Hematopoietic multipotent progenitor cell treated with erythropoietin and hydrocortisone succinate and interleukin-3 and kit ligand, for 8 days (in vitro differentiated cells): ENCODE measurements around the gene TAF1D.
"Not testable (repeated sequence)": the region's sequence is repeated elsewhere in the genome, so short reads cannot be mapped to it uniquely, and the experiment has no call there.

Experiments used
- DNase-seq: peaks from one replicate; pipeline ENCODE4 v3.0.0-alpha.2; 2015

The TAF1D gene

DNA sequence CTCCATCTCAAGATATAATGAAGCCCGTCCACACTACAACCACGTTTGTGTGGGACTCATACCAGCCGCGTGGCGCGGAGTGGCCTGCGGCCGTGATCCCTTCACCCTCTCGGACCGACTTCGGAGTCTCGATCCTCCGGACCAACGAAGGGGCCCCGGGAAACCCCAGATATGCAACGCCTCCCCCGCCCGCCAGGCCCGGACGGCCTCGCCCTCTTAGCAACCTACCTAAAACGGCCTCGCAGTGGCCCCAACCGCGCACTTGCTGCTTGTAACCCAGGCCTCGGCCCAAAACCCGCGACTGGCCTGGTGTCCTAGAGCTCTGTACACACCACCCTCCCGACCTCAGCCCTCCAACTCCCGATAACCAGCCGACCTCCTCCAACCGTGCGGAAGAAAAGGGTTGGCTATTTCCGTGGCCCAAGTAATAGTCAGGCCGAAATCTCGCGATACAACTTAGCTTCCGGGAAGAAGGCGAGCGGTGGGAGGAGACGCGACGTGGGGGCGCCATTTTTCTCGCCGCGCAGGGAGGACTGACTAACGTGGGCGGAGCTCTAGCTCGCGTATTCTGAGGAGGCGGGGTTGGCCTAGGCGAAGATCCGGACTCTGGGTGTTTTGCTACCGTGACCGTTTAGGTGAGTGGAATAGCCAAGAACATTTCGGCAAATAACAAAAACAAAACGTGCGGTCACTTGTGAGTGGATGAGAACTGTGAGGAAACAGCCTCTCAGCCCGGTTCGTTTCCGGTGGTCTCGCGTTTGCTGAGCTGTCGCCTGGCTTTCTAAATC is at the start of gene TAF1D, which contains the start of gene C11orf54:
TAF1D (minus strand) TSS at position 402 of the 788 bp plus-strand sequence. CDS start 2,191 bp downstream, outside the sequence.
C11orf54 (plus strand) TSS at position 579 of the 788 bp plus-strand sequence. CDS start 5,722 bp downstream, outside the sequence.
- peak; percentile 99 for DNase-seq

- no peak for DNase-seq
Measured at GRCh38 chr11:93784935-93785360, 43.7 kb upstream of the TAF1D start.

DNA sequence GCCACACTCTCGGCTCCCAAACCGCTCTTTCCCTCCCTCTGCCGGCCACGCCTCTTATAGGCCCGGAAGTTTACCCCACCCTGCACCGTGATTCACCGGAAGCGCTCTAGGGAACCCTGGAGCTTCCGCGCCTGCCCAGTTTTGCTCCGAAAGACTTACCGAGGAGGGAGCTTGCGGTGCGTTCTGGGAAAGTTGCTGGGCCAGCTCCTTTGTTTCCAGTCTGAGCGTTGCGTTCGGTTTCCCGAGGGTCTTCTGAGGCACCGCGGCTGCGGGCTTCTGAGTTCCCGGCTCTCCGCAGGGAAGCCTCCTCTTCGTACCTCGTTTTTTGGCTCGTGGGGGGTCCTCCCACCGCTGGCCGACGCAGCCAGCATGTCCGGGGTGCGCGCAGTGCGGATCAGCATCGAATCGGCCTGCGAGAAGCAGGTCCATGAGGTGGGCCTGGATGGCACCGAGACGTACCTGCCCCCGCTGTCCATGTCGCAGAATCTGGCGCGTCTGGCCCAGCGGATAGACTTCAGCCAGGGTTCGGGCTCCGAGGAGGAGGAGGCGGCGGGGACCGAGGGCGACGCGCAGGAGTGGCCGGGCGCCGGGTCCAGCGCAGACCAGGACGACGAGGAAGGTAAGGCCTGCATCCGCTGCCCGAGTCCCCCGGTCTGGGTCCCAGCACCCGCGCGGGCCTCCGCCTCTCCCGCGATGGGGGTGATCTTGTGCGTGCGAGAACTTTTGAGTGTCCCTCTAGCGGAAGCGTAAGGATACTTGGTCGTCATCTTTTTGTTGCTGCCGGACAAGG is 43.0 kb upstream of the TAF1D start, which contains the start of gene MED17:
MED17 (plus strand) TSS at position 138 of the 790 bp plus-strand sequence; CDS start at position 370, 232 bp downstream.
- peak; percentile 95 for DNase-seq

GRCh38 chr11:93783765-93784144 is 42.5 kb upstream of the TAF1D start:
- no peak for DNase-seq

DNA sequence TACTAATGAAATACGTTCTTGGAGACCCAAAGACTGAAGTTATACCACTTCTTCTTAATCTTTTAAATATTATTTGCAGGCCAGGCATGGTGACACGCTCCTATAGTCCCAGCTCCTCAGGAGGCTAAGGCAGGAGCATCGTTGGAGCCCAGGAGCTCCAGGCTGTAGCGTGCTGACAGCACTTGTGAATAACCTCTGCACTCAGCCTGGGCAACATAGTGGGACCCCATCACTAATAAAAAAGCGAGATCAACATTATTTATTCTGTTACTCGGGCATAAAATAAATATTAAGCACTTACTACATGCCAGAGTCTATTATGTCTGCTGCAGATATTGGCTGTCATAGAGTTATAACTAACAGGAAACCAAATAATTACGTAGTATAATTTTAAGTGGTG is 42.1 kb upstream of the TAF1D start:
- DNase-seq: no peak

GRCh38 chr11:93775289-93775688 is 34.0 kb upstream of the TAF1D start:
- peak; percentile 49 for DNase-seq

DNA sequence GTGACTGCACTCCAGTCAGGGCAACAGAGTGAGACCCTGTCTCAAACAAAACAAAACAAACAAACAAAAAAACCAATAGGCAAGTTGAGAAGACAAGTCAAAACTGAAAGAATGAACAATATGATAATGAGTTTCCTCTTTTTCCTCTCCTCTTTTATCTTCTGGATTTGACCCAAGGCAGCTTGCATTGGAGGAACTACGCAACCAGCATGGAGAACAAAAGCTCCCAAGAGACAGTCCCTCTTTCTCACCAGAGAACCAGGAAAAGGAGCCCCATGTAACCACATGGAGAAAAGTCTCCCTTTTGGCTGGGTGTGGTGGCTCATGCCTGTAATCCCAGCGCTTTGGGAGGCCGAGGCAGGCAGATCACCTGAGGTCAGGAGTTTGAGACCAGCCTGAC is 33.3 kb upstream of the TAF1D start:
- DNase-seq: not testable (repeated sequence)

GRCh38 chr11:93773601-93774200 is 32.4 kb upstream of the TAF1D start:
- DNase-seq: no peak

DNA sequence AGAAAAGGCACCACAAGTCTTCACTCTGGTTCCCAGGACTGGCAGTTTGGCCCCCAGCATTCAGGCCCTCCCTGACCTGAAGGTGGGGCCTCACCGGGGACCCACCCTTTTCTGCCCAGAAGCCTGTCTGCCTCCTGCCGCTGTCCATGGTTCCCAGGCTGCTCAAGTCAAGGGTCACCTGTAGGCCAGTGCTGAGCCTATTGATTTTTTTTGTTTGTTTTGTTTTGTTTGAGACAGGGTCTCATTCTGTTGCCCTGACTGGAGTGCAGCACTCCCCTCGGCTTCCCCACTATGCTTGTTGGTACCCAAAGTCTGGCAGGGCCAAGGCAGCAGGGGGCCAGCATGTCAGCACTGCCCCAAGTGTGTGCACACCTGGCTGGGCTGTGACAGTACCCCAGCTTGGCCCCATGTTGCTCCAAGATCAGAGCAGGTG is 31.8 kb upstream of the TAF1D start:
- DNase-seq: no peak

DNA sequence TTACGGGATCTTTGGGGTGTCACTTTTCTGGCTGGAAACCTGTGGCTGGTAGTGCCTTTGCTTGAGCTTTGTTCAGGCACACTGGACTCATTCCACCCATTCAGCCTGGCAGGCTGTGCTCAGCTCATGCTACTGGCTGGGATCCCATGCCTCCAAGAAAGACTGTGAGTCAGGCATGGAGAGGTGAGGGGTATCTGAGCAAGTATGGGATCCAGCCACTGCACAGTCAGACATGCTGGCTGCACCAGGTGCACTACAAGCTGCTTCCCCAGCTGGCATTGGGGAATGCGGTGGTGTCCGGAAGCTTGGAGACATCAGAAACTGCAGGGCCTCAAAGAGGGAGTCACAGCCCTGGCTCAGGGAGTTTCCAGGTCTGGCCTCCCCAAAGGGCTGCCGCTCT is 30.8 kb upstream of the TAF1D start:
- no peak for DNase-seq

DNA sequence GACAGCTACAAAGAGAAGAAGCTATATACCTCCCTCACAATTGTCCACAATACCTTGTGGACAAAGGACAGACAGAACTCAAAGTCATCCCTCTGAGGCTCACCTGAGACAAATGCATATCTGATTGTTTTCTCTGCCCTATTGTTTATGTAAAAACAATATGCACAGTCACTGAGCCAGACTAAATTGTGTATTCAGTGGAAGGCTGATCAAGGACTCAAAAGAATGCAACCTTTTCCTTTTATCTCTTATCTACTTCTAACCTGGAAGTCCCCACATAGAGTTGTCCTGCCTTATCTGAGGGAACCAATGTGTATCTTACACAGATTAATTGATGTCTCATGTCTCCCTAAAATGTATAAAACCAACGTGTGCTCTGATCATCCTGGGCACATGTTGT is 28.9 kb upstream of the TAF1D start:
- DNase-seq: no peak

DNA sequence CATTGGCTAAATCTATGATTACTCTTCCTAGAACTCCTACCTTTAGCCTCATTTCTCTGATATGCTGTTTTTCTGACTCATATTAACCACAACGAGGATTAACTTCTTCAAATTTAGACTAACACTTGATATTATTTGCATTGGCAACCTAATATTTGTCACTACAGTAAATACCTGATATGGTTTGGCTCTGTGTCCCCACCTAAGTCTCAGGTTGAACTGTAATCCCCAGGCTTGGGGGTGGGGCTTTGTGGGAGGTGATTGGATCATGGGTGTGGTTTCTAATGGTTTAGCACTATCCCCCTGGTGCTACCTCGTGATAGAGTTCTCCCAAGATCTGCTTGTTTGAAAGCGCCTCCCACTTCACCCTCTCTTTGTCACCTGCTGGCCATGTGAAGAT is 25.7 kb upstream of the TAF1D start:
- no peak for DNase-seq

- no peak for DNase-seq
Measured at GRCh38 chr11:93766504-93766903, 25.2 kb upstream of the TAF1D start.

GRCh38 chr11:93765551-93765950 is 24.3 kb upstream of the TAF1D start:
- DNase-seq: no peak

DNA sequence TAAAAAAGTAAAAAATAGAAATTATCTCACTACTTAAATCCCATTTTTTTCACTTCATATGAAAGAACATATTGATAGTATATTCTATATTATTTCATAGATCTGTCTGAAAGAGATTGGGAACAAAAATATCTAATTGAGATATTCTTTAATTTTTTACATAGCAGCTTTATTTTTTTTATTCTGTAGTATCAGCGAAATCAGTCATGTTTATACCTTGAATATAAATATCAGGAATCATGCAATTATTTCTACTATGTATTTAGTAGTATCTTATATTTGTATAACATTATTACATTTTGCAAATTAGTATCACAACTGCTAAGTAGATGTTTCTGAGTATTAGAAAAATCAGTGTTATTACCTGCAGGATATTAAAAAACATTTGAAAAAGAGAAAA is 20.6 kb upstream of the TAF1D start:
- DNase-seq: no peak

DNA sequence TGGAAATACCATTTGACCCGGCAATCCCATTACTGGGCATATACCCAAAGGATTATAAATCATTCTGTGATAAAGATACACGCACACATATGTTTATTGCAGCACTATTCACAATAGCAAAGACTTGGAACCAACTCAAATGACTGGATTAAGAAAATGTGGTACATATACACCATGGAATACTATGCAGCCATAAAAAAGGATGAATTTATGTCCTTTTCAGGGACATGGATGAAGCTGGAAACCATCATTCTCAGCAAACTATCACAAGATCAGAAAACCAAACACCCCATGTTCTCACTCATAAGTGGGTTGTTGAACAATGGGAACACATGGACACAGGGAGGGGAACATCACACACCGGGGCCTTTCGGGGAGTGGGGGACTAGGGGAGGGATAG is 17.8 kb upstream of the TAF1D start:
- not testable (repeated sequence) for DNase-seq

- no peak for DNase-seq
Measured at GRCh38 chr11:93757924-93758865, 16.9 kb upstream of the TAF1D start.

- DNase-seq: no peak
Measured at GRCh38 chr11:93757301-93757700, 16.0 kb upstream of the TAF1D start.

- DNase-seq: no peak
Measured at GRCh38 chr11:93756748-93757147, 15.5 kb upstream of the TAF1D start.

DNA sequence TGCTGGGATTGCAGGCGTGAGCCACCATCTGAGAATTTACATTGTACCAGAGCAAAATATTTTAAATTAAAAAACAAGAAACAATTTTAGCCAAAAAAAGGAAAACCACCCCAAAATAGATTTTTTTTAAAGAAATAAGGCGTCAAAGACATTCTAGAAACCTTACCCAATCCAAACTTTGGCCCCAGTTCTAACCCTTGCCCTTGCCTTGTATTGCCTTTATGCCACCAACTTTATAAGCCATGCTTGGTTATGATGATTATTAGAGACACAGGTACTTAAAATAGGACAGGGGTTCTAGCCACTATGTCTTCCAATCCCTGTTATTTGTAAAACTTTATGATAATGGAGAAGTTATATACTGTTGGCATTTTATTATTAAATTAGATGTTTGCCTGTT is 11.9 kb upstream of the TAF1D start:
- no peak for DNase-seq

DNA sequence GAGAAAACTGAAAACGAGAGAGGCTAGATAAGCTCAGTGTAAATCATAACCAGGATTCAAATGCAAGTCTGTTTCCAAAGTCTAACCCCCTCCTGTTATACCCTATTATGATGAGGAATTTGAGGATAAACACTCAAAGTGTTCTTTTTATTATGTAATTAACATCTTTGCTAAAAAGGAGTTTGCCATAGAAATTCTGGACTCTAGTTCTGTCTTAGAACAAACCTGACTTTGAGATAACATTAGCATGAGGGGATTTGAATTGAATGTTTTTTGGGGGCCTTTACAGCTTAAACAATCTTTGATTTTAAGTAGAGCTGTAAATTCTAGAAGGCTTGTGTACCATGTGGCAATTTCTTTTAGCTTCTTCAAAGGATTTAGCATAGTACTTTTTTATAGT is 9.7 kb upstream of the TAF1D start:
- DNase-seq: no peak

DNA sequence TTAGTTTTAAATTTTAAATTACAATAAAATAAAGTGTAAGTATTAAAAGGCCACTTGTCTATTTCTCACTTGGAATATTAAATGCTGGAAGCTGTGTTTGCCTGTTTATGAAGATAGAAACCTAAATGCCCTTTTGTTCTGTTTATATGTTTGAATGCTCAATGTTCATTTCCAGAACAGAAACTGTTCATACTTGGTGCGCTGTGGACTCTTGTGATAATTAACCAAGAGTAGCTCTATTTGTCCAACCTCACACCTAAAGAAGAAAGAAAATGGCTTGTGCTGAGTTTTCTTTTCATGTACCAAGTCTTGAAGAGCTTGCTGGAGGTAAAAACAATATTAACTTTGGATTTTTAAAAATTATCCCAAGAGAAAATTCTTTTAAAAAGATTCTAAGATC is 5.8 kb upstream of the TAF1D start:
- DNase-seq: no peak
